MM.1S (cell line): ENCODE results near the gene CDH4.

ENCODE experiments used
- DNase-seq: peaks from one replicate; pipeline ENCODE4 v3.0.0-alpha.2; 2015
- H2AFZ ChIP-seq: fragments of 300-600 bp; sonication (generic); 2 replicates; pipeline ENCODE4 v1.6.0; 2016; ENCODE audit warnings: antibody characterized with exemption, low read length
- H3F3A ChIP-seq: fragments of 300-600 bp; sonication (generic); 2 replicates; pipeline ENCODE4 v1.6.1; 2016; ENCODE audit warnings: mild to moderate bottlenecking, antibody characterized with exemption, low read length, moderate library complexity, mixed read lengths; ENCODE audit not compliant: insufficient read depth
- H3K27ac ChIP-seq: fragments of 300-600 bp; sonication (generic); 2 replicates; pipeline ENCODE4 v1.5.1; 2016; ENCODE audit warnings: mild to moderate bottlenecking, low read length
- H3K27me3 ChIP-seq: fragments of 300-600 bp; sonication (generic); replicated peaks from 2 replicates; pipeline ENCODE4 v1.6.0; 2016; ENCODE audit warnings: low read length; ENCODE audit not compliant: insufficient read depth
- H3K36me3 ChIP-seq: fragments of 300-600 bp; sonication (generic); replicated peaks from 2 replicates; pipeline ENCODE4 v1.6.1; 2016; ENCODE audit warnings: mild to moderate bottlenecking, low read length, mixed read lengths; ENCODE audit not compliant: insufficient read depth
- H3K4me1 ChIP-seq: fragments of 300-600 bp; sonication (generic); 2 replicates; pipeline ENCODE4 v1.6.1; 2016; ENCODE audit warnings: low read length, mixed read lengths
- H3K4me2 ChIP-seq: fragments of 300-600 bp; sonication (generic); 2 replicates; pipeline ENCODE4 v1.6.0; 2016; ENCODE audit warnings: low read depth, low read length
- H3K4me3 ChIP-seq: fragments of 300-600 bp; sonication (generic); 2 replicates; pipeline ENCODE4 v1.5.1; 2016; ENCODE audit warnings: low read length, mixed read lengths
- H3K79me2 ChIP-seq: fragments of 300-600 bp; sonication (generic); 2 replicates; pipeline ENCODE4 v1.6.1; 2016; ENCODE audit warnings: mixed run types, low read length, mixed read lengths
- H3K9ac ChIP-seq: fragments of 300-600 bp; sonication (generic); 2 replicates; pipeline ENCODE4 v1.6.1; 2016; ENCODE audit warnings: low read length, mixed read lengths
- H3K9me2 ChIP-seq: fragments of 300-600 bp; sonication (generic); replicated peaks from 2 replicates; pipeline ENCODE4 v1.6.1; 2016; ENCODE audit warnings: mild to moderate bottlenecking, low read length, mixed read lengths; ENCODE audit not compliant: insufficient read depth
- H3K9me3 ChIP-seq: fragments of 300-600 bp; sonication (generic); replicated peaks from 2 replicates; pipeline ENCODE4 v1.6.1; 2016; ENCODE audit warnings: mild to moderate bottlenecking, low read length, mixed read lengths; ENCODE audit not compliant: insufficient read depth
- H4K20me1 ChIP-seq: fragments of 300-600 bp; sonication (generic); 2 replicates; pipeline ENCODE4 v1.6.1; 2016; ENCODE audit warnings: mild to moderate bottlenecking, low read length, moderate library complexity, mixed read lengths; ENCODE audit not compliant: insufficient read depth
- CTCF ChIP-seq: fragments of 300-600 bp; sonication (generic); IDR thresholded peaks from 2 replicates; pipeline ENCODE4 v1.5.1; 2016; ENCODE audit warnings: antibody characterized with exemption, low read length, mixed read lengths
- EZH2 ChIP-seq: fragments of 300-600 bp; sonication (generic); optimal IDR thresholded peaks from 2 replicates; pipeline ENCODE3; 2017; ENCODE audit warnings: low read depth, mild to moderate bottlenecking, antibody characterized with exemption, low read length, mixed read lengths
- EZH2phosphoT487 ChIP-seq: fragments of 300-600 bp; sonication (generic); IDR thresholded peaks from 2 replicates; pipeline ENCODE4 v1.6.1; 2018; ENCODE audit warnings: antibody characterized with exemption, low read length

Gene CDH4

GRCh38 chr20:61916318-61916891 is 664.3 kb downstream of the CDH4 start:
- H3K27me3 ChIP-seq: peaks cover 81% of the 10 kb centered on the region
- no peaks in the 10 kb centered on the region for H3K36me3 ChIP-seq
- no peak for TF ChIP-seq EZH2
- TF ChIP-seq EZH2phosphoT487: no peak
- no peak for TF ChIP-seq CTCF

GRCh38 chr20:61917474-61918145 is 665.5 kb downstream of the CDH4 start:
- H3K4me1 ChIP-seq: no peaks in the 10 kb centered on the region
- no peaks in the 10 kb centered on the region for H3K9me3 ChIP-seq
- no peak overlapping the region for H3K4me3 ChIP-seq
- H4K20me1 ChIP-seq: no peaks in the 10 kb centered on the region
- H3K79me2 ChIP-seq: no peaks in the 10 kb centered on the region
- H2AFZ ChIP-seq: no peak overlapping the region
- H3K9ac ChIP-seq: no peak overlapping the region
- peaks cover 79% of the 10 kb centered on the region for H3K27me3 ChIP-seq
- no peak for DNase-seq
- TF ChIP-seq CTCF: no peak
- no peak for TF ChIP-seq EZH2
- no peak for TF ChIP-seq EZH2phosphoT487
- H3K9me2 ChIP-seq: no peaks in the 10 kb centered on the region
- no peak overlapping the region for H3K27ac ChIP-seq
- H3F3A ChIP-seq: no peaks in the 10 kb centered on the region
- H3K4me2 ChIP-seq: no peak overlapping the region
- no peaks in the 10 kb centered on the region for H3K36me3 ChIP-seq

More at GRCh38 chr20:61916318-61916891, 664.3 kb downstream of the CDH4 start:
- Histone ChIP-seq H3K9me3 (no peaks in the 10 kb centered on the region), H3K4me3 (no peak overlapping the region), H3F3A (no peaks in the 10 kb centered on the region), H3K79me2 (no peaks in the 10 kb centered on the region), H3K9ac (no peak overlapping the region), H3K27ac (no peak overlapping the region), H4K20me1 (no peaks in the 10 kb centered on the region), H3K4me1 (no peaks in the 10 kb centered on the region), H3K9me2 (no peaks in the 10 kb centered on the region), H2AFZ (no peak overlapping the region), H3K4me2 (no peak overlapping the region)
- DNase-seq: no peak

- Histone ChIP-seq H3F3A (no peaks in the 10 kb centered on the region), H3K9ac (no peak overlapping the region), H3K27ac (no peak overlapping the region), H3K4me2 (no peak overlapping the region), H3K4me3 (no peak overlapping the region), H3K4me1 (no peaks in the 10 kb centered on the region), H3K27me3 (peaks cover 79% of the 10 kb centered on the region), H3K36me3 (no peaks in the 10 kb centered on the region), H2AFZ (no peak overlapping the region), H3K9me2 (no peaks in the 10 kb centered on the region), H4K20me1 (no peaks in the 10 kb centered on the region), H3K9me3 (no peaks in the 10 kb centered on the region), H3K79me2 (no peaks in the 10 kb centered on the region)
- DNase-seq: no peak
- TF ChIP-seq CTCF (peak; percentile 24), EZH2 (no peak), EZH2phosphoT487 (no peak)
Observed at GRCh38 chr20:61918548-61918947, 666.5 kb downstream of the CDH4 start.
